HCT116 (cell line): ENCODE measurements around the gene R3HCC1L.
"Not testable (repeated sequence)": the region's sequence is repeated elsewhere in the genome, so short reads cannot be mapped to it uniquely, and the experiment has no call there.

Source experiments
- CBX3 ChIP-seq: IDR thresholded peaks from 2 replicates; pipeline ENCODE4 v1.6.1; 2012; ENCODE audit warnings: low read depth
- POLR2A ChIP-seq: IDR thresholded peaks from 2 replicates; pipeline ENCODE4 v1.7.0; 2011; ENCODE audit warnings: borderline replicate concordance; ENCODE audit not compliant: insufficient read depth, insufficient read length; ENCODE audit errors: extremely low read depth

DNA sequence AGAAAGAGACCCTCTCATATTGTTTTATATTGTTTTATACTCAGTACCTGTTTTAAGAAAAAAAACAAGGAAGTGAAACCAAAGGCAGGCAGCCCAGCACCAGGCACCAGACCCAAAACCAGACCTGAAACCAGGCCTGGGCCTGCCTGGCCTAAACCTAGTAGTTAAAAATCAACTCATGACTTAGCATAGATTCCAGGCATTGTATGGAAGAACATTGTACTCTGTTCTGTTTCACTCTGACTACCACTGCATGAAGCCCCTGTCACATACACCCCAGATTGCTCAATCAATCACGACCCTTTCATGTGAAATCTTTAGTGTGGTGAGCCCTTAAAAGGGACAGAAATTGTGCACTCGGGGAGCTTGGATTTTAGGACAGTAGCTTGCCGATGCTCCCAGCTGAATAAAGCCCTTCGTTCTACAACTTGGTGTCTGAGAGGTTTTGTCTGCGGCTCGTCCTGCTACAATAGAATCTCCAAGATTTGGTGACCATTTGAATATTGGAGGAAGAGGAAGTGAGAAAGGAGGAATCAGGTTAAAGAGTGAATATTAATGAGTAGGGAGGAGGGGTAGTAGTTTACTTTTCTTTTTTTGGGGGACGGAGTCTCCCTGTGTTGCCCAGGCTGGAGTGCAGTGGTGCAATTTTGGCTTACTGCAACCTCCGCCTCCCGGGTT, 1.2 kb upstream of the R3HCC1L start:
- not testable (repeated sequence) for TF ChIP-seq CBX3, POLR2A
